SK-N-SH treated with all-trans-retinoic acid at 6 μM for 48 hours (cell line): ENCODE results near the gene CTNNAL1.

Experiments
- ATAC-seq: fragments of 200-7000 bp; cut with Tn5 transposase; 3 replicates; pipeline ENCODE4 v1.9.1; 2020; ENCODE audit warnings: mild to moderate bottlenecking, moderate library complexity
- ARNTL ChIP-seq: fragments of 450-650 bp; formaldehyde crosslinking; IDR thresholded peaks from 2 replicates; pipeline ENCODE4 v1.5.0; 2020; ENCODE audit warnings: low read depth, mild to moderate bottlenecking, moderate library complexity, borderline replicate concordance
- BACH2 ChIP-seq: fragments of 250-450 bp; sonication (Bioruptor Pico); IDR thresholded peaks from 2 replicates; pipeline ENCODE4 v1.9.0; 2021; ENCODE audit warnings: mild to moderate bottlenecking, borderline replicate concordance
- CSDC2 ChIP-seq: fragments of 250-450 bp; sonication (Bioruptor Pico); IDR thresholded peaks from 2 replicates; pipeline ENCODE4 v1.5.0; 2020; ENCODE audit warnings: mild to moderate bottlenecking, moderate library complexity
- ESRRG ChIP-seq: fragments of 250-450 bp; sonication (Bioruptor Pico); IDR thresholded peaks from 2 replicates; pipeline ENCODE4 v1.6.1; 2021; ENCODE audit warnings: mild to moderate bottlenecking
- GLIS3 ChIP-seq: fragments of 250-450 bp; sonication (Bioruptor Pico); IDR thresholded peaks from 2 replicates; pipeline ENCODE4 v1.5.0; 2020; ENCODE audit warnings: mild to moderate bottlenecking, moderate library complexity
- ISL1 ChIP-seq: fragments of 250-450 bp; sonication (Bioruptor Pico); IDR thresholded peaks from 2 replicates; pipeline ENCODE4 v2.1.2; 2022; ENCODE audit warnings: mild to moderate bottlenecking, moderate library complexity
- OSR1 ChIP-seq: fragments of 250-450 bp; sonication (Bioruptor Pico); IDR thresholded peaks from 2 replicates; pipeline ENCODE4 v1.8.0; 2022; ENCODE audit warnings: moderate library complexity, mild to moderate bottlenecking, inconsistent platforms
- PPARA ChIP-seq: fragments of 250-450 bp; sonication (Bioruptor Pico); IDR thresholded peaks from 2 replicates; pipeline ENCODE4 v1.5.0; 2020; ENCODE audit warnings: mild to moderate bottlenecking, borderline replicate concordance
- RARB ChIP-seq: fragments of 250-450 bp; sonication (Bioruptor Pico); IDR thresholded peaks from 2 replicates; pipeline ENCODE4 v1.8.0; 2021; ENCODE audit warnings: mild to moderate bottlenecking, moderate library complexity
- SNAI2 ChIP-seq: fragments of 250-450 bp; sonication (Bioruptor Pico); IDR thresholded peaks from 2 replicates; pipeline ENCODE4 v1.5.0; 2020; ENCODE audit warnings: mild to moderate bottlenecking, moderate library complexity
- TCF4 ChIP-seq: fragments of 250-450 bp; sonication (Bioruptor Pico); IDR thresholded peaks from 2 replicates; pipeline ENCODE4 v1.8.0; 2021; ENCODE audit warnings: mild to moderate bottlenecking, moderate library complexity, borderline replicate concordance
- TOX ChIP-seq: fragments of 250-450 bp; sonication (Bioruptor Pico); IDR thresholded peaks from 2 replicates; pipeline ENCODE4 v1.8.0; 2021; ENCODE audit warnings: mild to moderate bottlenecking, moderate library complexity, borderline replicate concordance
- ZC3H10 ChIP-seq: fragments of 250-450 bp; sonication (Bioruptor Pico); IDR thresholded peaks from 2 replicates; pipeline ENCODE4 v1.5.1; 2021; ENCODE audit warnings: mild to moderate bottlenecking, moderate library complexity
- ZFP3 ChIP-seq: fragments of 250-450 bp; sonication (Bioruptor Pico); IDR thresholded peaks from 2 replicates; pipeline ENCODE4 v1.5.0; 2020; ENCODE audit warnings: mild to moderate bottlenecking, moderate library complexity
- ZNF70 ChIP-seq: fragments of 450-650 bp; formaldehyde crosslinking; IDR thresholded peaks from 2 replicates; pipeline ENCODE4 v1.5.0; 2020; ENCODE audit warnings: mild to moderate bottlenecking, moderate library complexity
- ZNF8 ChIP-seq: fragments of 450-650 bp; formaldehyde crosslinking; IDR thresholded peaks from 2 replicates; pipeline ENCODE4 v1.5.0; 2020; ENCODE audit warnings: mild to moderate bottlenecking, moderate library complexity
- TF ChIP-seq, protein P1 (sequence below): fragments of 250-450 bp; sonication (Bioruptor Pico); IDR thresholded peaks from 2 replicates; pipeline ENCODE4 v1.5.1; 2020; ENCODE audit warnings: low read depth, mild to moderate bottlenecking, moderate library complexity
- TF ChIP-seq, protein P2 (sequence below): fragments of 250-450 bp; sonication (Bioruptor Pico); IDR thresholded peaks from 2 replicates; pipeline ENCODE4 v1.5.0; 2020; ENCODE audit warnings: mild to moderate bottlenecking, moderate library complexity
- TF ChIP-seq, protein P3 (sequence below): fragments of 250-450 bp; sonication (Bioruptor Pico); IDR thresholded peaks from 2 replicates; pipeline ENCODE4 v1.5.1; 2021; ENCODE audit warnings: mild to moderate bottlenecking, moderate library complexity
- TF ChIP-seq, protein P4 (sequence below): fragments of 250-450 bp; sonication (Bioruptor Pico); IDR thresholded peaks from 2 replicates; pipeline ENCODE4 v1.8.0; 2020; ENCODE audit warnings: mild to moderate bottlenecking, moderate library complexity, borderline replicate concordance
- TF ChIP-seq, protein P5 (sequence below): fragments of 250-450 bp; sonication (Bioruptor Pico); IDR thresholded peaks from 2 replicates; pipeline ENCODE4 v1.8.0; 2021; ENCODE audit warnings: low read depth, mild to moderate bottlenecking, moderate library complexity, borderline replicate concordance

CTNNAL1 gene

DNA sequence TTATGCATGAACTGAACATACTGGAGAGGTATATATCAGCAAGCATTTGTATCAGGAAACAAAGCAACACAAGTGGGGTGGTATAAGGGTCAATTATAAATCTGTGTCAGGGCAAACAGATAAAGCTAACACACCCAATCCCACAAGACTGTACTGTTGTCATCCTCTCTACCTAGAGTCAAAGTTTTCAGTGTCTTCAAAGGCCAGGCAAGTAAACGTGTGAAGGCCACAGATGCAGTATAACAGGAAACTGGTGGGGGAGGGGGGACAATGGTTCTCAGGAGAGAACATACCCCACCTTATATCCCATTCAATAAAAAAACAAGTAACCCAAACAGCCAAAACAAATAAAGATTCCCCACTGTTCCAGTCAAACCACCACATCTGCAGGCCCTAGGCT, 101.5 kb downstream of the CTNNAL1 start:
- no peak for ATAC-seq
- no peak for TF ChIP-seq SNAI2
- no peak for TF ChIP-seq GLIS3 (CRISPR knock-in tag)
- no peak for TF ChIP-seq ESRRG (CRISPR knock-in tag)
- no peak for TF ChIP-seq TOX (CRISPR knock-in tag)
- TF ChIP-seq, protein P1, sequence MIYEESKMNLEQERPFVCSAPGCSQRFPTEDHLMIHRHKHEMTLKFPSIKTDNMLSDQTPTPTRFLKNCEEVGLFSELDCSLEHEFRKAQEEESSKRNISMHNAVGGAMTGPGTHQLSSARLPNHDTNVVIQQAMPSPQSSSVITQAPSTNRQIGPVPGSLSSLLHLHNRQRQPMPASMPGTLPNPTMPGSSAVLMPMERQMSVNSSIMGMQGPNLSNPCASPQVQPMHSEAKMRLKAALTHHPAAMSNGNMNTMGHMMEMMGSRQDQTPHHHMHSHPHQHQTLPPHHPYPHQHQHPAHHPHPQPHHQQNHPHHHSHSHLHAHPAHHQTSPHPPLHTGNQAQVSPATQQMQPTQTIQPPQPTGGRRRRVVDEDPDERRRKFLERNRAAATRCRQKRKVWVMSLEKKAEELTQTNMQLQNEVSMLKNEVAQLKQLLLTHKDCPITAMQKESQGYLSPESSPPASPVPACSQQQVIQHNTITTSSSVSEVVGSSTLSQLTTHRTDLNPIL (CRISPR knock-in tag), result no peak
- TF ChIP-seq ZNF70, result no peak
- no peak for TF ChIP-seq BACH2 (CRISPR knock-in tag)
- TF ChIP-seq ARNTL, result no peak
- TF ChIP-seq CSDC2 (CRISPR knock-in tag), result no peak
- no peak for TF ChIP-seq ZNF8 (CRISPR knock-in tag)
- TF ChIP-seq TCF4 (CRISPR knock-in tag), result no peak
- no peak for TF ChIP-seq ZFP3 (CRISPR knock-in tag)
- TF ChIP-seq, protein P2, sequence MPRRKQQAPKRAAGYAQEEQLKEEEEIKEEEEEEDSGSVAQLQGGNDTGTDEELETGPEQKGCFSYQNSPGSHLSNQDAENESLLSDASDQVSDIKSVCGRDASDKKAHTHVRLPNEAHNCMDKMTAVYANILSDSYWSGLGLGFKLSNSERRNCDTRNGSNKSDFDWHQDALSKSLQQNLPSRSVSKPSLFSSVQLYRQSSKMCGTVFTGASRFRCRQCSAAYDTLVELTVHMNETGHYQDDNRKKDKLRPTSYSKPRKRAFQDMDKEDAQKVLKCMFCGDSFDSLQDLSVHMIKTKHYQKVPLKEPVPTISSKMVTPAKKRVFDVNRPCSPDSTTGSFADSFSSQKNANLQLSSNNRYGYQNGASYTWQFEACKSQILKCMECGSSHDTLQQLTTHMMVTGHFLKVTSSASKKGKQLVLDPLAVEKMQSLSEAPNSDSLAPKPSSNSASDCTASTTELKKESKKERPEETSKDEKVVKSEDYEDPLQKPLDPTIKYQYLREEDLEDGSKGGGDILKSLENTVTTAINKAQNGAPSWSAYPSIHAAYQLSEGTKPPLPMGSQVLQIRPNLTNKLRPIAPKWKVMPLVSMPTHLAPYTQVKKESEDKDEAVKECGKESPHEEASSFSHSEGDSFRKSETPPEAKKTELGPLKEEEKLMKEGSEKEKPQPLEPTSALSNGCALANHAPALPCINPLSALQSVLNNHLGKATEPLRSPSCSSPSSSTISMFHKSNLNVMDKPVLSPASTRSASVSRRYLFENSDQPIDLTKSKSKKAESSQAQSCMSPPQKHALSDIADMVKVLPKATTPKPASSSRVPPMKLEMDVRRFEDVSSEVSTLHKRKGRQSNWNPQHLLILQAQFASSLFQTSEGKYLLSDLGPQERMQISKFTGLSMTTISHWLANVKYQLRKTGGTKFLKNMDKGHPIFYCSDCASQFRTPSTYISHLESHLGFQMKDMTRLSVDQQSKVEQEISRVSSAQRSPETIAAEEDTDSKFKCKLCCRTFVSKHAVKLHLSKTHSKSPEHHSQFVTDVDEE (CRISPR knock-in tag), result no peak
- TF ChIP-seq, protein P3, sequence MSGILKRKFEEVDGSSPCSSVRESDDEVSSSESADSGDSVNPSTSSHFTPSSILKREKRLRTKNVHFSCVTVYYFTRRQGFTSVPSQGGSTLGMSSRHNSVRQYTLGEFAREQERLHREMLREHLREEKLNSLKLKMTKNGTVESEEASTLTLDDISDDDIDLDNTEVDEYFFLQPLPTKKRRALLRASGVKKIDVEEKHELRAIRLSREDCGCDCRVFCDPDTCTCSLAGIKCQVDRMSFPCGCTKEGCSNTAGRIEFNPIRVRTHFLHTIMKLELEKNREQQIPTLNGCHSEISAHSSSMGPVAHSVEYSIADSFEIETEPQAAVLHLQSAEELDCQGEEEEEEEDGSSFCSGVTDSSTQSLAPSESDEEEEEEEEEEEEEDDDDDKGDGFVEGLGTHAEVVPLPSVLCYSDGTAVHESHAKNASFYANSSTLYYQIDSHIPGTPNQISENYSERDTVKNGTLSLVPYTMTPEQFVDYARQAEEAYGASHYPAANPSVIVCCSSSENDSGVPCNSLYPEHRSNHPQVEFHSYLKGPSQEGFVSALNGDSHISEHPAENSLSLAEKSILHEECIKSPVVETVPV, result no peak
- TF ChIP-seq, protein P4, sequence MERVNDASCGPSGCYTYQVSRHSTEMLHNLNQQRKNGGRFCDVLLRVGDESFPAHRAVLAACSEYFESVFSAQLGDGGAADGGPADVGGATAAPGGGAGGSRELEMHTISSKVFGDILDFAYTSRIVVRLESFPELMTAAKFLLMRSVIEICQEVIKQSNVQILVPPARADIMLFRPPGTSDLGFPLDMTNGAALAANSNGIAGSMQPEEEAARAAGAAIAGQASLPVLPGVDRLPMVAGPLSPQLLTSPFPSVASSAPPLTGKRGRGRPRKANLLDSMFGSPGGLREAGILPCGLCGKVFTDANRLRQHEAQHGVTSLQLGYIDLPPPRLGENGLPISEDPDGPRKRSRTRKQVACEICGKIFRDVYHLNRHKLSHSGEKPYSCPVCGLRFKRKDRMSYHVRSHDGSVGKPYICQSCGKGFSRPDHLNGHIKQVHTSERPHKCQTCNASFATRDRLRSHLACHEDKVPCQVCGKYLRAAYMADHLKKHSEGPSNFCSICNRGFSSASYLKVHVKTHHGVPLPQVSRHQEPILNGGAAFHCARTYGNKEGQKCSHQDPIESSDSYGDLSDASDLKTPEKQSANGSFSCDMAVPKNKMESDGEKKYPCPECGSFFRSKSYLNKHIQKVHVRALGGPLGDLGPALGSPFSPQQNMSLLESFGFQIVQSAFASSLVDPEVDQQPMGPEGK (CRISPR knock-in tag), result no peak
- TF ChIP-seq, protein P5, sequence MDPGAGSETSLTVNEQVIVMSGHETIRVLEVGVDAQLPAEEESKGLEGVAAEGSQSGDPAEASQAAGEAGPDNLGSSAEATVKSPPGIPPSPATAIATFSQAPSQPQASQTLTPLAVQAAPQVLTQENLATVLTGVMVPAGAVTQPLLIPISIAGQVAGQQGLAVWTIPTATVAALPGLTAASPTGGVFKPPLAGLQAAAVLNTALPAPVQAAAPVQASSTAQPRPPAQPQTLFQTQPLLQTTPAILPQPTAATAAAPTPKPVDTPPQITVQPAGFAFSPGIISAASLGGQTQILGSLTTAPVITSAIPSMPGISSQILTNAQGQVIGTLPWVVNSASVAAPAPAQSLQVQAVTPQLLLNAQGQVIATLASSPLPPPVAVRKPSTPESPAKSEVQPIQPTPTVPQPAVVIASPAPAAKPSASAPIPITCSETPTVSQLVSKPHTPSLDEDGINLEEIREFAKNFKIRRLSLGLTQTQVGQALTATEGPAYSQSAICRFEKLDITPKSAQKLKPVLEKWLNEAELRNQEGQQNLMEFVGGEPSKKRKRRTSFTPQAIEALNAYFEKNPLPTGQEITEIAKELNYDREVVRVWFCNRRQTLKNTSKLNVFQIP (CRISPR knock-in tag), result no peak
- no peak for TF ChIP-seq RARB
- no peak for TF ChIP-seq ZC3H10 (CRISPR knock-in tag)

DNA sequence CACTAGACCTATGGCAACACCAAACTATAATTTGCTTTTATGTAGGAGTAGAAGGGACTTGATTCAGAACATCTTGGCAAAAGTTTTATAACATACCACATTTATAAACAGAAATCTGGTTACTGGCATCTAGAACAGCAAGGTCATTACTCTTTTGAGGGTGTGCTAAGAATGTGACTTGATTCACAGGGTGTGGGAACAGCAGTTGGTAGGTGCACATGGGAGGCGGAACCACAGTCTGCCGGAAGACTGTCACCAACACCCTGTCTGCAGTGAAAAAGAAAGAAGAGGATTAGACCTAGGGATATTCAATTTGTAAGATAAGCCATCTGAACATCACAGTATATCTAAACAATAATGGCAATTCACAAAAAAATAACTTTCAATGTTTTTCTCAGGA, 102.4 kb downstream of the CTNNAL1 start:
- ATAC-seq, result no peak
- TF ChIP-seq, protein P3, result no peak
- TF ChIP-seq ISL1 (CRISPR knock-in tag), result no peak
- no peak for TF ChIP-seq ZNF70
- no peak for TF ChIP-seq SNAI2
- no peak for TF ChIP-seq TOX (CRISPR knock-in tag)
- no peak for TF ChIP-seq OSR1
- TF ChIP-seq GLIS3 (CRISPR knock-in tag), result no peak
- no peak for TF ChIP-seq ZC3H10 (CRISPR knock-in tag)
- TF ChIP-seq ZFP3 (CRISPR knock-in tag), result no peak
- no peak for TF ChIP-seq PPARA (CRISPR knock-in tag)
- TF ChIP-seq, all 23 proteins: peak for 0

DNA sequence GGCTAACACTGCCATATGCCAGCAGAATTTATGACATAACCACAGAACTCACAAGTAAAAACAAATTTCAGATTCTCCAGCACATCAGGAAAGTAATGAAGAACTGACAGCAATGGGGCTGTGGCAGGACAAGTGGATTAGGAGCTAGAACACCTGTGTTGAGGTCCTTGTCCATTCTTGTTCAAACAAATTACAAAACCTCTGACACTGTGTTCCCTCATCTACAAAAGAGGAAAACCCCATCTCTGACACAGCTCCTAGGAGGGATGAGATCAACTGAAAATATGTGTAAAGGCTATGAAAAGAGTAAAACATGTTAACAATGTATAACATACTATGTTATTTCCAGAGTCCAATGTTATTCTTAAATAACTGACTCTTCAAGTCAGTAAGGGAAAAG, 102.9 kb downstream of the CTNNAL1 start:
- no peak for ATAC-seq
- TF ChIP-seq OSR1 (no peak), GLIS3 (CRISPR knock-in tag) (no peak)
